Measurements from ENCODE around the gene SLC51B.

Gene SLC51B

DNA sequence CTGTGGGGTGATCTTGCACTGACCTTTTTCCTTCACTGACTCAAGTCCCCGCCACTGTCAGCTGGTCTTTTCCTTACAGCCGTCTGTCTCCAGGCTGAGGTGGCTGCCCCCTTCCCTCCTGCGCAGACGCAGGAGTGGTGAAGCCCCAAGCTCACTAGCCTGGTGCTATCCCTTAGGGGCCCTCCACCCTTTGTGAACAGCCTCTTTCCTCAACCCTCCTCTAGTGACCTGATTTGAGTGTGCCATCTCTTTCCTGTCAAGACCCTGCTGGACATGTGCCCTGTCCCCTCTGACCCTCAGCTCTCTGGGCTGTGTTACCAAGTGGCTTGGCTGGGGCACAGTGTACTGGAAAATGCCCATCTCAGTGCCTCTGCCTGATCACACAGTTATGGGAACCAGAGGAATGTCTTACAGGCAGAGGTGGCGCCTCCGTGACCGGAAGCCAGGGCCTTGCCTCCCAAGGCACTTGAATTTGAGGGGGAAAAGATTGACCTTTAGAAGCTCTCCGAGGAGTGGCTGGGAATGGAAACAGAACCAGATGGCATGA is 40.1 kb downstream of the SLC51B start:
- no peak overlapping the region for H3K4me3 ChIP-seq (ENCODE audit: severe bottlenecking)
- TF ChIP-seq, protein P1, sequence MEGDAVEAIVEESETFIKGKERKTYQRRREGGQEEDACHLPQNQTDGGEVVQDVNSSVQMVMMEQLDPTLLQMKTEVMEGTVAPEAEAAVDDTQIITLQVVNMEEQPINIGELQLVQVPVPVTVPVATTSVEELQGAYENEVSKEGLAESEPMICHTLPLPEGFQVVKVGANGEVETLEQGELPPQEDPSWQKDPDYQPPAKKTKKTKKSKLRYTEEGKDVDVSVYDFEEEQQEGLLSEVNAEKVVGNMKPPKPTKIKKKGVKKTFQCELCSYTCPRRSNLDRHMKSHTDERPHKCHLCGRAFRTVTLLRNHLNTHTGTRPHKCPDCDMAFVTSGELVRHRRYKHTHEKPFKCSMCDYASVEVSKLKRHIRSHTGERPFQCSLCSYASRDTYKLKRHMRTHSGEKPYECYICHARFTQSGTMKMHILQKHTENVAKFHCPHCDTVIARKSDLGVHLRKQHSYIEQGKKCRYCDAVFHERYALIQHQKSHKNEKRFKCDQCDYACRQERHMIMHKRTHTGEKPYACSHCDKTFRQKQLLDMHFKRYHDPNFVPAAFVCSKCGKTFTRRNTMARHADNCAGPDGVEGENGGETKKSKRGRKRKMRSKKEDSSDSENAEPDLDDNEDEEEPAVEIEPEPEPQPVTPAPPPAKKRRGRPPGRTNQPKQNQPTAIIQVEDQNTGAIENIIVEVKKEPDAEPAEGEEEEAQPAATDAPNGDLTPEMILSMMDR (IDR thresholded peaks at IDR 0.05; ENCODE audit: poor library complexity, severe bottlenecking) = no peak
- no peak overlapping the region for H3K27ac ChIP-seq (ENCODE audit: poor library complexity, severe bottlenecking)
- DNase-seq (ENCODE audit: low spot score) (peak; percentile 54), ATAC-seq (ENCODE audit: low read depth) (no peak)
- no peaks in the 10 kb centered on the region for H3K36me3 ChIP-seq (ENCODE audit: low read depth)
- H3K4me1 ChIP-seq (ENCODE audit: insufficient read depth, poor library complexity, severe bottlenecking) = no peaks in the 10 kb centered on the region
- H3K27me3 ChIP-seq (ENCODE audit: insufficient read depth, poor library complexity, severe bottlenecking) = no peaks in the 10 kb centered on the region
- no peaks in the 10 kb centered on the region for H3K9me3 ChIP-seq (ENCODE audit: severe bottlenecking)

DNA sequence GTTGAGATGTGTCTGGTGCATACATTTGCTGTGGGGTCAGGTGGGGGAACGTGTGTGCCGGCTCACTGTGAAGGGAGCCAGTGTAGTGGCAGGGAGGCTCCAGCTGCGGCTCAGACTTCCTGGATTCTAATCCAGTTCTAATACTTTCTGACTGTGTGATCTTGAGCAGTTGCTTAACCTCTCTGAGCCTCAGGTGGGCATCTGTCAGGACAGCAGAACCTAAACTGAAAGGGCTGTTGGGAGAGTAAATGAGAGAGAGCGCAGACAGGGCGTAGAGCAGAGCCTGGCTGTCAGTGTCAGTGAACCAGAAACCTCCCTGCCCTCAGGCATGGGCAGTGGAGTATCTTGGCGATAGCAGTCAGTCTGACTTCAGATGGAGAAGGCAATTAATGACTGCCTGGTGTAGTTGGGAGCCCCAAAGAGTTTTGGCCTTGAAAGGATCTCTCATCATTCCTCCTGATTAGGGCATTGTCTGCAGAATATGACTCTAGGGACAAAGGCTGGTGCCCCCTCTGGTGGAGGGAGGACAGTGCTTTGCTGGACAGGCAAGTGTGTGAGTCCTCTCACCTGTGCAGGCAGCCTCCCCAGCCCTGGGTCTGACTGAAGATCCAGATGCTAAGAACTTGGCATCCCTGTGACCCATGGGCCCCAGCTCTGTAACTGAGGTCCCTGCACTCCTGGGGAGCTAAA is 40.9 kb downstream of the SLC51B start:
- DNase-seq (ENCODE audit: low spot score) (no peak), ATAC-seq (ENCODE audit: low read depth) (peak; percentile 56)
- H3K27me3 ChIP-seq (ENCODE audit: insufficient read depth, poor library complexity, severe bottlenecking) = no peaks in the 10 kb centered on the region

DNA sequence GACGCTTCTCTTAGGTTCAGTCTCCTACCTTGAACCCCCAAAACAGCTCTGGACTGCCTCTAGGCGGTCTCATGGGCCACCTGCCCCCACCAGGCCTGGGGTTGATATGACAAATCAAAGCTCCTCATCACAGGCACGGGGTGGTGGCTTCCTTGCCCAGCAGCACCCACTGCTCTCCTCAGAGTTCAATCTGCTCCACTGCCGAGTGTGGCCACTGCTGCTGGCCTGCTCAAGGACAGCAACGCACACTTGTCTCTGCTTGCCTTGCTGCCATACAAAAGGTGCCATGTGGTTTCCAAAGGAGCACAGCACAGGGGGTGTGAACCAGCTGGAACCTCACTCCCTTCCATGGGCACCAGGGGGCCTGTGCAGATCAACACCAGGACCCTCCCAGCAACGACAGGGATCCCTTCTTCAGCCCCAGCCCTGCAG is 41.5 kb downstream of the SLC51B start:
- Histone ChIP-seq H3K9me3 (ENCODE audit: severe bottlenecking) (no peaks in the 10 kb centered on the region), H3K36me3 (ENCODE audit: low read depth) (no peaks in the 10 kb centered on the region), H3K4me3 (ENCODE audit: severe bottlenecking) (no peak overlapping the region), H3K4me1 (ENCODE audit: insufficient read depth, poor library complexity, severe bottlenecking) (no peaks in the 10 kb centered on the region), H3K27me3 (ENCODE audit: insufficient read depth, poor library complexity, severe bottlenecking) (no peaks in the 10 kb centered on the region), H3K27ac (ENCODE audit: poor library complexity, severe bottlenecking) (no peak overlapping the region)
- DNase-seq (ENCODE audit: low spot score) (peak; percentile 63), ATAC-seq (ENCODE audit: low read depth) (peak; percentile 25)
- TF ChIP-seq, protein P1 (IDR thresholded peaks at IDR 0.05; ENCODE audit: poor library complexity, severe bottlenecking) = peak; percentile 45

More for the DNA sequence above, 40.9 kb downstream of the SLC51B start:
- Histone ChIP-seq H3K4me1 (ENCODE audit: insufficient read depth, poor library complexity, severe bottlenecking) (no peaks in the 10 kb centered on the region), H3K9me3 (ENCODE audit: severe bottlenecking) (no peaks in the 10 kb centered on the region), H3K27ac (ENCODE audit: poor library complexity, severe bottlenecking) (no peak overlapping the region), H3K36me3 (ENCODE audit: low read depth) (no peaks in the 10 kb centered on the region), H3K4me3 (ENCODE audit: severe bottlenecking) (no peak overlapping the region)
- TF ChIP-seq, protein P1 (IDR thresholded peaks at IDR 0.05; ENCODE audit: poor library complexity, severe bottlenecking) = peak; percentile 57

GRCh38 chr15:65087411-65087810 is 42.2 kb downstream of the SLC51B start:
- no peaks in the 10 kb centered on the region for H3K4me1 ChIP-seq (ENCODE audit: insufficient read depth, poor library complexity, severe bottlenecking)

More at GRCh38 chr15:65087411-65087810, 42.2 kb downstream of the SLC51B start:
- TF ChIP-seq, protein P1 (IDR thresholded peaks at IDR 0.05; ENCODE audit: poor library complexity, severe bottlenecking) = no peak
- Histone ChIP-seq H3K4me3 (ENCODE audit: severe bottlenecking) (no peak overlapping the region), H3K36me3 (ENCODE audit: low read depth) (no peaks in the 10 kb centered on the region), H3K27me3 (ENCODE audit: insufficient read depth, poor library complexity, severe bottlenecking) (no peaks in the 10 kb centered on the region), H3K9me3 (ENCODE audit: severe bottlenecking) (no peaks in the 10 kb centered on the region), H3K27ac (ENCODE audit: poor library complexity, severe bottlenecking) (no peak overlapping the region)
- DNase-seq (ENCODE audit: low spot score) (no peak), ATAC-seq (ENCODE audit: low read depth) (no peak)
